NCI-H128 (cell line): Measurements from ENCODE around the gene CAMK2B.

Experiments
- DNase-seq: peaks from one replicate; lab custom pipeline; 2025; ENCODE audit not compliant: unreplicated experiment; lab: John Stamatoyannopoulos, UW

The CAMK2B gene

GRCh38 chr7:44330331-44330730 is 4.9 kb upstream of the CAMK2B start:
- DNase-seq: no peak

GRCh38 chr7:44329888-44330287 is 4.5 kb upstream of the CAMK2B start:
- DNase-seq: no peak

- no peak for DNase-seq
Measured at GRCh38 chr7:44329081-44329480, 3.7 kb upstream of the CAMK2B start.

GRCh38 chr7:44327981-44328380 is 2.6 kb upstream of the CAMK2B start:
- no peak for DNase-seq

- DNase-seq: no peak
Measured at GRCh38 chr7:44326261-44327125, 1.1 kb upstream of the CAMK2B start.

GRCh38 chr7:44325811-44326241 is 432 bp upstream of the CAMK2B start:
- DNase-seq: no peak

GRCh38 chr7:44324481-44325200 is 753 bp downstream of the CAMK2B start:
- no peak for DNase-seq

GRCh38 chr7:44324204-44324480 is 1.3 kb downstream of the CAMK2B start:
- DNase-seq: no peak

GRCh38 chr7:44323381-44324203 is 1.8 kb downstream of the CAMK2B start:
- no peak for DNase-seq

- no peak for DNase-seq
Measured at GRCh38 chr7:44322631-44323363, 2.6 kb downstream of the CAMK2B start.

GRCh38 chr7:44321796-44322195 is 3.6 kb downstream of the CAMK2B start:
- DNase-seq: no peak

- DNase-seq: no peak
Measured at GRCh38 chr7:44320794-44321371, 4.5 kb downstream of the CAMK2B start.

- no peak for DNase-seq
Measured at GRCh38 chr7:44320141-44320540, 5.3 kb downstream of the CAMK2B start.

- no peak for DNase-seq
Measured at GRCh38 chr7:44318332-44318731, 7.1 kb downstream of the CAMK2B start.

GRCh38 chr7:44315301-44315903 is 10.0 kb downstream of the CAMK2B start:
- no peak for DNase-seq

- no peak for DNase-seq
Measured at GRCh38 chr7:44313621-44314031, 11.8 kb downstream of the CAMK2B start.

GRCh38 chr7:44313016-44313415 is 12.4 kb downstream of the CAMK2B start:
- DNase-seq: no peak

- no peak for DNase-seq
Measured at GRCh38 chr7:44311561-44312495, 13.6 kb downstream of the CAMK2B start.

GRCh38 chr7:44310221-44310848 is 15.1 kb downstream of the CAMK2B start:
- no peak for DNase-seq
